GM19372 (cell line): ENCODE measurements around the gene C4orf46.
A peak's percentile ranks its signal among the peaks of the same experiment; 100 is the strongest.

Source experiments
- ATAC-seq: cut with Tn5 transposase; IDR thresholded peaks from one replicate; pipeline ENCODE4 v1.9.1; 2021; ENCODE audit warnings: mild to moderate bottlenecking, low read depth, moderate library complexity; ENCODE audit not compliant: unreplicated experiment

C4orf46 gene

DNA sequence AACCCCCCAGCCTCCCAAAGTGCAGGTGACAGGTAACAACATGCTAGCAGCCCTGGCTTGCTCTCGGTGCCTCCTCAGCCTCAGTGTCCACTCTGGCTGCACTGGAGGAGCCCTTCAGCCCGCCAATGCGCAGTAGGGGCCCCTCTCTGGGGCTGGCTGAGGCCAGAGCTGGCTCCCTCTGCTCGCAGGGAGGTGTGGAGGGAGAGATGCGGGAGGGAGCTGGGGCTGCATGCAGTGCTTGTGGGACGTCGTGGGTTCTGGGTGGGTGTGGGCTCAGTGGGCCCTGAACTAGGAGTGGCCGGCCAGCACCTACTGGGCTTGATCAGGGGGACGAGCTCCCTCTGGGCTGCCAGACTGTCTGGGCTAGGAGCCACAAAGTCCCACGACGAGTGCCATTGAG, 14.4 kb downstream of the C4orf46 start:
- ATAC-seq: no peak

DNA sequence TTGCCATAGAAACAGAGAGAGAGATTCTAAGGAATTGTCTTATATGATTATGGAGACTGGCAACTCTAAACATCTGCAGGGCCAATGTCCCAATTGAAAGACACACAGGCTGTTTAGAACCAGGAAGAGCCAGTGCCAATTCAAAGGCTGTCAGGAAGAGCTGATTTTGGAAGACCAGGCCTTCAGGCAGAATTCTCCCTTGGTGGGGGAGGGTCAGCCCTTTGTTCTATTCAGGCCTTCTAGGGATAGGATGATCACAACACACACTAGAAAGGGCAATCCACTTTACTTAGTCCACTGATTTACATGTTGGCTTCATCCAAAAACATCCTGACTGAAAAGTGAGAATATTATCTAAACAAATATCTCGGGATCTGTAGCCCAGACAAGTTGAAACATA, 15.2 kb downstream of the C4orf46 start:
- no peak for ATAC-seq

DNA sequence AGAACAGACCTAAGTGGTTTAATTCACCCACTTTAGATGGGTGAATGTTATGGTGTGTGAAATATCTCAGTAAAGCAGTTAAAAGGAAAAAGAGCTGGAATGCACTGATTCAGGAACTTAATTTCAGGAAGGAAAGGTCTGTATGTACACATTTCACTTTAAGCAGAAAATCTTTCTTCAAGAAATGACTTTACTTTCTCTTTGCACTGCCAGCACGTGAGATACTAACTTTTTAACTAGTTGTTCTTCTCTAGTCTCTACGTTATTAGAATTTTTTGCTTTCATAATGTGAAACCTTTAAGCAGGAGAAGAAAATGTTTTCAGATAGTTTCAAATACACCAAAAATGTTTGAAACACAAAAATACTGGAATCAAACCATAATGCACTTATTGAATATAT, 18.8 kb downstream of the C4orf46 start:
- no peak for ATAC-seq

DNA sequence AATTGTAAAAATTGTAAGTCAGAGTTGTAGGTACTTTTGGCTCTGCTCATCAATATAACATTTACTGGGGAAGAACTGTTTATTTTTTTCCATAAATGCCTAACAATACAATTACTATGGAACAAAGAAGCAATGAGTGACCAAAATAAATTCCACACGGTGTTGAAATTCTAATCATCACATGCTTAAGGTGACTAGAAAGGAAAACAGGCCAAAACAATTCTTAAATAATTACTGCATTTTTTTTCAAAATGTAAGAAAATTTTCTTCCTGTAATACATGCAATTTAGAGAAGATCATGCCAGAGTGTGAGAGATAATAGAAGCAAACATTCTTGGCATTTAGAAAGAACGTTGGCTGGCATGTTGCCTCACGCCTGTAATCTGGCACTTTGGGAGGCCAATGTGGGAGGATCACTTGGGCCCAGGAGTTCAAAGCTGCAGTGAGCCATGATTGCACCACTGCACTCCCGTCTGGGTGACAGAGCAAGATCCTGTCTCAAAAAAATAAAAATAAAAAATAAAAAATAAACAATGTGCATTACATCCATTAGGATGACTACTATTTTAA, 22.5 kb downstream of the C4orf46 start:
- no peak for ATAC-seq

DNA sequence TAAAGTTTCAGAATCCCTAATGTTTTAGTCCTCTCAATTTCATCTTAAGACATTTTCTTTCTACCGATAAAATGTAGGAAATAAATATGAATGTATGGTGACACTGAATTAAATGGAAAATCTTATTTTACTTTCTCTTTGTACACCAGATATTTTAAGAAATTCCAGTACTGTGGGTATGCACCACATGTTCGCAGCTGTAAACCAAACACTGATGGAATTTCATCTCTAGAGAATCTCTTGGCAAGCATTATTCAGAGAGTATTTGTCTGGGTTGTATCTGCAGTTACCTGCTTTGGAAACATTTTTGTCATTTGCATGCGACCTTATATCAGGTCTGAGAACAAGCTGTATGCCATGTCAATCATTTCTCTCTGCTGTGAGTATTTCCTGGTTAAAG, 26.9 kb downstream of the C4orf46 start:
- no peak for ATAC-seq

DNA sequence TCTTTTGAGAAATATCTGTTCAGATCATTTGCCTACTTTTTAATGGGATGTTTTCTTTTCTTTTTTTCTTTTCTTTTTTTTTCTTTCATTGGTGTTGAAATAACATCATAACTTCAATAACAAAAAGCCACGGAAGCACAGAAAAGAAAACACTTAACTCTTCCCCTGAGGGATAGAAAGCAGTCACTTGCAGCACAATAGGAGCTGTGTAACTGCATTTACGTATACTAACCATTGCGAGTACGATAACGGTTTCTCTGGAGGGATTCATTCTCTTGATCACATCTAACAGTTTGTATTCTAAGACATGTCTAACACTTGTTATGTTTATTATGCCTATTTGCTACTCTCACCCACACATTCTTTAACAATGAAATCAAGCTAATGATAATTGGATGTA, 27.3 kb downstream of the C4orf46 start:
- ATAC-seq: no peak

DNA sequence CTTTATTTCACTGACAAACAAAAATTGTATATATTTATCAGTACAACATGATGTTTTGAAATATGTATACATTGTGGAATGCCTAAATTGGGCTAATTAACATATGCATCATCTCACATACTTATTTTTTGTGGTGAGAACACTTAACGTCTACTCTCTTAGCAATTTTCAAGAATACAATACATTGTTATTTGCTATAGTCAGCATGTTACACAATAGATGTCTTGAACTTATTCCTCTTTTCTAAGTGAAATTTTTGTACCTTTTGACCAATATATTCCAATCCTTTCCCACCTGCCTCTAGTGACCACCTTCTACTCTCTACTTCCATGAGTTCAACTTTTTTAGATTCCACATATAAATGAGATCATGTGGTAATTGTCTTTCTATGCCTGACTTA, 35.1 kb downstream of the C4orf46 start:
- ATAC-seq: no peak

DNA sequence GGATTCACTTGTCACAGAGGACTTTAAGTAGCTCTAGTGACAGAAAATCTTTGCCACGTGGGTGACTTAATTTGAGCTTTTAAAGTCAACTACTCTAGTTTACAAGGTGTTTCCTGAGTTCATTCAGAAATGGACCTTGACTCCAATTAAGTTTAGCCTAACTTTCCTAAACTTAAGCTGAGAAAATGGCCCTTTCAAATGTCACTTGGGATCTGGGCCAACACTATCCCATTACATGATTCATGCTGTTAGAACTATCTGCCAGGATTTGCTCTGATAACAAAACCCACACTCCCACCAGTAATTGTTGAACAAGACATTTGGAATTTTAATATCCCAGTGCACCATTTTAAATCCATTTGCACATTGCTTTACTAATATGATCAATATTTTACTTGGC, 40.8 kb downstream of the C4orf46 start:
- no peak for ATAC-seq

DNA sequence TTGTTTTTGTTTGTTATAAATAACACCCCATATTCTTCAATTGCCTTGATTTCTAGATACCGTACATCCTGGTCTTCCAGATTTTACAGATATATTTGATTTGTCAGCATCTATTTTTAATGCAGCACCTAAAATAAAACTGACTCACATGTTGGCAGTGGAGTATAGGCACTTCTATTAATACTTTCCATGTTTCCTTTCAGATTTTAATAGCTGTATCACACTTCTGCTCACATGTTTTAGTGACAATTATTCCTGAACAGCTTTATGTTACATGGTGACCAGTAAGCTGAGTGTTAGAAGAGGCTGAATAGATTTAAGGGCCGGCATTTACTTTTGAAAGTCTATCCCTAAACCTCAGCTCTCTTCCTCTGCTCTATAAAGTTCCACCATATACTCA, 46.1 kb downstream of the C4orf46 start:
- ATAC-seq: no peak

DNA sequence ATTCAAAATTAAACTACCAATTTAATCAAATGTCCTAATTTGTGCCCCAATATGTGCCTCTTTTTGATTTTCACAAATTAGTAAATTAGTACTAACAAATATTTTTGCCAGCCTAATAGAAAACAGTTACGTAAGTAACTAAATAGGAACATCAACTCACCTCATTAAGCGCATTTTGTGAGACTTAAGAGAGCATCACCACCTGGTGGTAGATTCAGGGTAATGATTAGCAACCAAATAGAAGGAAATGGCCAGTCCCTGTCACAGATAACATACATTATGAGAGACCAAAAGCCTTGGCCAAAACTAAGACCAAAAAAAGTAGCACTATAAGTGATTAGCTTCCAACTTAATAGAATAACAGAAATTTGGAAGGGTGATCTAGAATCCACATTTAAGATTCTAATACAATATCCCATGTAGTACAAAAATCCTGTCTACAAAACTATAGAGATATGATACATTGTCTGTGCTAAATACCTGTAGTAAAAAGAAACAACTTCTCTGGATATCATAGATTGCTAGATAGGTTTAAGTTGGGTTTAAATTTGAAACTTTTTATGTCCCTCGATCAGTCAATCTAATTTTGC, 46.7 kb downstream of the C4orf46 start:
- ATAC-seq: peak; percentile 94

DNA sequence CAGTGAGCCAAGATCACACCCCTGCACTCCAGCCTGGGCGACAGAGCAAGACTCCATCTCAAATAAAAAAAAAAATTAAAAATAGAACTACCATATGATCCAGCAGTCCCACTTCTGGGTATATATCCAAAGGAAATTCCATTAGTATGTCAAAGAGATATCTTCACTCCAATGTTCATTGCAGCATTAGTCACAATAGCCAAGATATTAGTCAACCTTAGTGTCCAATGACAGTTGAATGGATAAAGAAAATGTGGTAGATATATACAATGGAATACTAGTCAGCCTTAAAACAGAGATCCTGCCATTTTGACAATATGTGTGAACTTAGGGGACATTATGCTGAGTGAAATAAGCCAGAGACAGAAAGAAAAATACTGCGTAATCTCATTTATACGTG, 49.4 kb downstream of the C4orf46 start:
- ATAC-seq: no peak

DNA sequence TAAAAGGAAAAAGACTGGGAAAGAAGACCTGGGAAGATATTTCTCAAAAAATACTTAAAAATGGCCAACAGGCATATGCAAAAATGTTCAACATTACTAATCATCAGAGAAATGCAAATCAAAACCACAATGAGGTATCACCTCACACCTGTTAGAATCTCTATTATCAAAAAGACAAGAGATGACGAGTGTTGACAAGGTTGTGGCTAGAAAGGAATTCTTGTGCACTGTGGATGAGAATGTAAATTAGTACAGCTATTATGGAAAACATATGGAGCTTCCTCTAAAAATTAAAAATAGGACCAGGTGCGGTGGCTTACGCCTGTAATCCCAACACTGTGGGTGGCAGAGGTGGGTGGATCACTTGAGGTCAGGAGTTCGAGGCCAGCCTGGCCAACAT, 50.0 kb downstream of the C4orf46 start:
- ATAC-seq: no peak

DNA sequence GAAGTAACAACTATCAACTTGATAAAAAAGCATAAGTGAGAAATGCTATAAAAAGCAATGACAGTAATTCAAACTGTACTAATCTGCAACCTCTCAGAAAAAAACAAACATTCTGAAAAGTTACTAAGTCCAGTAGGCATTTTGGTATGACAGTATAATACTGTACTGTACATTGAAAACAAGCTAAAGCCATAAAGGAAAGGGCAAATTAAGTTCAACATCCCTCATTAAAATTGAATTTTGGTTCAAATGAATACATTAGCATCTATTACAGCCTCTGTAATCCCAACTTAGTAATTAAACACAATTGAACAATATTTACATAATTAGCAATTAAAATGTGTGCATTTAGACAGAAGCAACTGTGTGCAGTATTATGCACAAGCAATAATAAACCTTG, 53.7 kb downstream of the C4orf46 start:
- no peak for ATAC-seq
